Glutamatergic neuron (in vitro differentiated cells): ENCODE results near the gene ISLR. TPM values are rescaled to one million over a fixed set of nuclear protein-coding genes. Genes with fewer than 3 reads are reported as not detected.
"Not testable (repeated sequence)": the region's sequence is repeated elsewhere in the genome, so short reads cannot be mapped to it uniquely, and the experiment has no call there.

Experiments
- DNase-seq: peaks from one replicate; pipeline ENCODE4 v3.0.0; 2022
- H3K27ac Mint-ChIP-seq: one replicate; pipeline ENCODE4 v1.8.0; 2020; ENCODE audit warnings: mild to moderate bottlenecking, mixed read lengths, inconsistent platforms; ENCODE audit not compliant: unreplicated experiment
- H3K27me3 Mint-ChIP-seq: one replicate; pipeline ENCODE4 v1.8.0; 2020; ENCODE audit warnings: mild to moderate bottlenecking, moderate library complexity, mixed read lengths, inconsistent platforms; ENCODE audit not compliant: unreplicated experiment
- H3K36me3 Mint-ChIP-seq: one replicate; pipeline ENCODE4 v1.8.0; 2020; ENCODE audit warnings: mild to moderate bottlenecking, mixed read lengths, inconsistent platforms; ENCODE audit not compliant: unreplicated experiment
- H3K4me1 Mint-ChIP-seq: one replicate; pipeline ENCODE4 v1.8.0; 2020; ENCODE audit warnings: mild to moderate bottlenecking, low read depth, mixed read lengths, inconsistent platforms; ENCODE audit not compliant: unreplicated experiment
- H3K4me3 Mint-ChIP-seq: one replicate; pipeline ENCODE4 v1.8.0; 2020; ENCODE audit warnings: mild to moderate bottlenecking, mixed read lengths, inconsistent platforms; ENCODE audit not compliant: unreplicated experiment
- H3K9me3 Mint-ChIP-seq: one replicate; pipeline ENCODE4 v1.8.0; 2020; ENCODE audit warnings: mild to moderate bottlenecking, moderate library complexity, mixed read lengths, inconsistent platforms; ENCODE audit not compliant: unreplicated experiment
- total RNA-seq: library from RNA; stranded (reverse); fragmentation: NEBNext Ultra II Directional; extraction: Animal tissue kit (Norgen Biotek cat#: 25700); gene quantifications from one replicate; pipeline ENCODE4 v1.2.1, GENCODE V29; 2021; ENCODE audit not compliant: unreplicated experiment
- TF ChIP-seq, protein P1 (sequence below): fragments of 200-600 bp; sonication (generic); IDR thresholded peaks from one replicate; pipeline ENCODE4 v1.5.0; 2021; ENCODE audit not compliant: partially characterized antibody, unreplicated experiment

Gene ISLR
- total RNA-seq, 1 donor from 2014 or later: 1.2 TPM

DNA sequence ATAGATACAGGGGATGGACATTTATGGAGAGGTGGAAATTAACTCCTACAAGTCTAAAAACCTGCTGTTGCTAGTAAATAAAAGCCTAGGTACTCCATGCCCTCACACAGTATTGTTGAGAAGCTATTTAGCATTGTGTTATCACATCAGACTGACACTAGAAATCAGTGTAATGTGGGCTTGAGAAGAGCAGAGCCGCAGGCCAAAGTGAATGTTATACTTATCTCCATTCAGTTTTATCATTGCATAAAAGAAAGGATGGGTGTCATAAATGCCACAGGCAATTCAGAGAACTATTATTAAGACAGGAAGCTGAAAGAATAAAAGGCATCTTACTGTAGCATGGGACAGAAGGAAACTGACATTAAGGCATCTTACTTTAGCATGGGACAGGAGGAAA, 13.7 kb upstream of the ISLR start:
- H3K4me1 Mint-ChIP-seq: peaks cover 28% of the 10 kb centered on the region
- peaks cover 1% of the 10 kb centered on the region for H3K9me3 Mint-ChIP-seq
- TF ChIP-seq, protein P1, sequence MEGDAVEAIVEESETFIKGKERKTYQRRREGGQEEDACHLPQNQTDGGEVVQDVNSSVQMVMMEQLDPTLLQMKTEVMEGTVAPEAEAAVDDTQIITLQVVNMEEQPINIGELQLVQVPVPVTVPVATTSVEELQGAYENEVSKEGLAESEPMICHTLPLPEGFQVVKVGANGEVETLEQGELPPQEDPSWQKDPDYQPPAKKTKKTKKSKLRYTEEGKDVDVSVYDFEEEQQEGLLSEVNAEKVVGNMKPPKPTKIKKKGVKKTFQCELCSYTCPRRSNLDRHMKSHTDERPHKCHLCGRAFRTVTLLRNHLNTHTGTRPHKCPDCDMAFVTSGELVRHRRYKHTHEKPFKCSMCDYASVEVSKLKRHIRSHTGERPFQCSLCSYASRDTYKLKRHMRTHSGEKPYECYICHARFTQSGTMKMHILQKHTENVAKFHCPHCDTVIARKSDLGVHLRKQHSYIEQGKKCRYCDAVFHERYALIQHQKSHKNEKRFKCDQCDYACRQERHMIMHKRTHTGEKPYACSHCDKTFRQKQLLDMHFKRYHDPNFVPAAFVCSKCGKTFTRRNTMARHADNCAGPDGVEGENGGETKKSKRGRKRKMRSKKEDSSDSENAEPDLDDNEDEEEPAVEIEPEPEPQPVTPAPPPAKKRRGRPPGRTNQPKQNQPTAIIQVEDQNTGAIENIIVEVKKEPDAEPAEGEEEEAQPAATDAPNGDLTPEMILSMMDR: no peak
- no peak overlapping the region for H3K27ac Mint-ChIP-seq
- no peaks in the 10 kb centered on the region for H3K27me3 Mint-ChIP-seq
- no peaks in the 10 kb centered on the region for H3K36me3 Mint-ChIP-seq
- DNase-seq: no peak
- no peak overlapping the region for H3K4me3 Mint-ChIP-seq

DNA sequence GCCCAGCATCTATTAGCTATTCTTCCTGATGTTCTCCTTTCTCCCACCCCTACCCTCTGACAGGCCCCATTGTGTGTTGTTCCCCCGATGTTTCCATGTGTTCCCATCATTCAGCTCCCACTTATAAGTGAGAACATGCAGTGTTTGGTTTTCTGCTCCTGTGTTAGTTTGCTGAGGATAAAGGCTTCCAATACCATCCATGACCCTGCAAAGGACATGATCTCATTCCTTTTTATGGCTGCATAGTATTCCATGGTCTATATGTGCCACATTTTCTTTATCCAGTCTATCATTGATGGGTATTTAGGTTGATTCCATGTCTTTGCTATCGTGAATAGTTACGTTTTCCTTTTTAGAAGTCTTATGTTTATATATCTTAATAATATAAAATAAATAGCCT, 13.1 kb upstream of the ISLR start:
- H3K9me3 Mint-ChIP-seq, H3K4me3 Mint-ChIP-seq, H3K27me3 Mint-ChIP-seq, H3K27ac Mint-ChIP-seq, DNase-seq, H3K36me3 Mint-ChIP-seq: not testable (repeated sequence)
- peaks cover 32% of the 10 kb centered on the region for H3K4me1 Mint-ChIP-seq

DNA sequence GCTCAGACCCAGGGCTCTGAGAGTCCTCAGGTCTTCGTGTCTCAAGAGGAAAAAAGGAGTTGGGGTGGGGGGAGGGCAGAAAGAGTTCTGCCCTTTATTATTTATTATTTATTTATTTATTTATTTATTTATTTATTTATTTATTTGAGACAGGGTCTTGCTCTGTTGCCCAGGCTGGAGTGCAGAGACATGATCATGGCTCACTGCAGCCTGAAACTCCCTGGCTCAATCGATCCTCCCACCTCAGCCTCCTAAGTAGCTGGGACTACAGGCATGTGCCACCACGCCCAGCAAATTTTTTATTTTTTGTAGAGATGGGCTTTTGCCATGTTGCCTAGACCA, 11.3 kb upstream of the ISLR start:
- not testable (repeated sequence) for H3K4me3 Mint-ChIP-seq

DNA sequence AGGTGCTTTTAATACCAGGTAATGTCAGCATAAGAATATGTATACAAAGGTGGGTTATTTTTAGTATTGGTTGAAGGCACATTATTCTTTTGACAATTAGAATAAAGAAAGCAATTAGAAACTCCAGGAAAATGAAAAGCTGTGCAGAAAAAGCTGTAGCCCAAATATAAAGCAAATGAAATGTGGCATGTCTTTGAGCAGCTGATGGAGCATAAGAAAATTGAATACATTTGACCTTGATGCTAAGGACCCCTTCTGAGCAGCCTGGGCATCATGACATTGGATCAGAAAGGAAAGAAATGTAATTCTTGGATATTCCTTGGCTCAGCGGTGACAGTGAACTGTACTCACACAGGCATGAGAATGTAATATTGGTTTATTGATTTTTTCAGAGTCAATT, 8.0 kb upstream of the ISLR start:
- peaks cover 13% of the 10 kb centered on the region for H3K9me3 Mint-ChIP-seq
- no peak for DNase-seq
- TF ChIP-seq, protein P1: no peak

More for the DNA sequence above, 11.3 kb upstream of the ISLR start:
- not testable (repeated sequence) for H3K36me3 Mint-ChIP-seq, H3K27me3 Mint-ChIP-seq, H3K9me3 Mint-ChIP-seq, DNase-seq, H3K27ac Mint-ChIP-seq
- peaks cover 23% of the 10 kb centered on the region for H3K4me1 Mint-ChIP-seq

DNA sequence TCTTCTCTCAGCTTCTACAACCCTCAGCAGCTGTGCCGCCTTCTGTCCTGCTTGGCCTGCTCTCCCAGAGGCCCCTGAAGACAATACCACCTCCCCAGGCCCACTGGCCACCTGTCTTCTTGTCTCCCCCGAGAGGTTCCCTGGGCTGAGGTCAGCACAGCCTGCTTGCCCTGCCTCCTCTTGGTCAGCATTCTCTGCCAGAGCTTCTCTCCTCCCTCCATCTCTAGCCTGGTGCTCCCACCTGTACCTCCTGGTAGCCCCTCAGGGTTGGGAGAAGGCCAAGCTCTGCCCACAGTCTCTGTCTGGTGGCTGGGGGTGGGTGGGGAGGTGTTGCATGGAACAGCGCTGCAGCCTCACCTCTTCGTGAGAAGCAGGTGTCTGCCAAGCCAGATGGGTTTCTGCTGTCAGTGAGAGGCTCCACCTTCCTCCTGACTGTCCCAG, 5.6 kb upstream of the ISLR start:
- peaks cover 13% of the 10 kb centered on the region for H3K9me3 Mint-ChIP-seq
- TF ChIP-seq, protein P1: no peak
- H3K4me1 Mint-ChIP-seq: peaks cover 37% of the 10 kb centered on the region
- H3K27ac Mint-ChIP-seq: peak overlapping the region; percentile 77
- peak; percentile 54 for DNase-seq
- no peaks in the 10 kb centered on the region for H3K36me3 Mint-ChIP-seq
- H3K4me3 Mint-ChIP-seq: peak overlapping the region; percentile 34
- H3K27me3 Mint-ChIP-seq: peaks cover 10% of the 10 kb centered on the region

More for the DNA sequence above, 8.0 kb upstream of the ISLR start:
- Mint-ChIP-seq H3K4me1 (peaks cover 35% of the 10 kb centered on the region), H3K27ac (no peak overlapping the region), H3K27me3 (peaks cover 4% of the 10 kb centered on the region), H3K4me3 (no peak overlapping the region), H3K36me3 (no peaks in the 10 kb centered on the region)

DNA sequence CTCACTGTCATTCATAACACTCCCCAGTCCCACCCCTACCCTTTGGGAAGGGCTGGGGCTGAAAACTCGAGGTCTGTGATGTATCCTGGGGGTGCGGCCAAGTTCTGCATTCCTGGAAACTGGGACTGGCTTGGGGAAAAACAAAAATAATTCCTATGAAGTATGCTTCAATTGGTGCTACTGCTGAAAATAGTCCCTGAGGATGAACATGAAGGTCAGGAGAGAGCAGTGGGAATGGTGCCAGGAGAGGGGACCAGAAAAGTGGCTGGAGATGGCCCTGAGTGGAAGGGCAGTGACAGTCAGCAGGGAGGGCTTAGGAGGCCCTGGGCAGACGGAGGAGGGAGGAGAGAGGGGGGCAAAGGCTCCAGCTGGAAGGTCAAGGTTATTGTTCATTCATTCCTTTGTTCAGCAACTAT, 4.8 kb upstream of the ISLR start:
- Mint-ChIP-seq H3K4me1 (peaks cover 43% of the 10 kb centered on the region), H3K36me3 (no peaks in the 10 kb centered on the region), H3K27me3 (peaks cover 13% of the 10 kb centered on the region), H3K4me3 (peak overlapping the region; percentile 34), H3K9me3 (peaks cover 13% of the 10 kb centered on the region), H3K27ac (peak overlapping the region; percentile 77)
- TF ChIP-seq, protein P1: no peak
- no peak for DNase-seq
